ENCODE results near the gene PARP12.

The PARP12 gene

DNA sequence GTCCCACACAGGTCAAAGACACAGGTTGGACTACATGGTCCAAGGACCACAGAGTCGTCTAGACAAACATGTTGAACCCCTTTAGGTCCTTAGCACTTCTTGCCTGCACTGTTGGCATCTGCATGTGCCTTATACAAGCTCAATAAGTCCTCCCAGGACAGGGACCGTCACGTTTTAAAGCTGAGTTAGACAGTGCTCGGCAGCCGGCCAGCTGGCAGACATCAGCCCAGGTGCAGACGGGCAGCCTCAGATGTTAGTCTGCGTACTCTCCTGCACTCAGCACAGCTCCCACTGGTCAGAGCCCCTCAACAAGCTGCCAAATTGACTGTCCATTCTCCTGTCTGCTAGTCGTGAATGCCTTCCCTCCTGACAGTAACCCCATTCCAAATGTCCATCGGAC lies 34.9 kb downstream of the PARP12 start:
- POLR2A ChIA-PET: no interaction called here
- no peak for TF ChIP-seq ZNF561 (tag by site-specific recombination; IDR thresholded peaks at IDR 0.05; ENCODE audit: borderline replicate concordance)
- no peak for TF ChIP-seq GLIS2 (tag by site-specific recombination; IDR thresholded peaks at IDR 0.05)
- TF ChIP-seq, protein P1, sequence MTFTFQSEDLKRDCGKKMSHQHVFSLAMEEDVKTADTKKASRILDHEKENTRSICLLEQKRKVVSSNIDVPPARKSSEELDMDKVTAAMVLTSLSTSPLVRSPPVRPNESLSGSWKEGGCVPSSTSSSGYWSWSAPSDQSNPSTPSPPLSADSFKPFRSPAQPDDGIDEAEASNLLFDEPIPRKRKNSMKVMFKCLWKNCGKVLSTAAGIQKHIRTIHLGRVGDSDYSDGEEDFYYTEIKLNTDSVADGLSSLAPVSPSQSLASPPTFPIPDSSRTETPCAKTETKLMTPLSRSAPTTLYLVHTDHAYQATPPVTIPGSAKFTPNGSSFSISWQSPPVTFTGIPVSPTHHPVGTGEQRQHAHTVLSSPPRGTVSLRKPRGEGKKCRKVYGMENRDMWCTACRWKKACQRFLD (tag by site-specific recombination; IDR thresholded peaks at IDR 0.05): no peak
- no peak for TF ChIP-seq ZFP3 (tag by site-specific recombination; IDR thresholded peaks at IDR 0.05; ENCODE audit: low read depth)
- TF ChIP-seq, protein P2, sequence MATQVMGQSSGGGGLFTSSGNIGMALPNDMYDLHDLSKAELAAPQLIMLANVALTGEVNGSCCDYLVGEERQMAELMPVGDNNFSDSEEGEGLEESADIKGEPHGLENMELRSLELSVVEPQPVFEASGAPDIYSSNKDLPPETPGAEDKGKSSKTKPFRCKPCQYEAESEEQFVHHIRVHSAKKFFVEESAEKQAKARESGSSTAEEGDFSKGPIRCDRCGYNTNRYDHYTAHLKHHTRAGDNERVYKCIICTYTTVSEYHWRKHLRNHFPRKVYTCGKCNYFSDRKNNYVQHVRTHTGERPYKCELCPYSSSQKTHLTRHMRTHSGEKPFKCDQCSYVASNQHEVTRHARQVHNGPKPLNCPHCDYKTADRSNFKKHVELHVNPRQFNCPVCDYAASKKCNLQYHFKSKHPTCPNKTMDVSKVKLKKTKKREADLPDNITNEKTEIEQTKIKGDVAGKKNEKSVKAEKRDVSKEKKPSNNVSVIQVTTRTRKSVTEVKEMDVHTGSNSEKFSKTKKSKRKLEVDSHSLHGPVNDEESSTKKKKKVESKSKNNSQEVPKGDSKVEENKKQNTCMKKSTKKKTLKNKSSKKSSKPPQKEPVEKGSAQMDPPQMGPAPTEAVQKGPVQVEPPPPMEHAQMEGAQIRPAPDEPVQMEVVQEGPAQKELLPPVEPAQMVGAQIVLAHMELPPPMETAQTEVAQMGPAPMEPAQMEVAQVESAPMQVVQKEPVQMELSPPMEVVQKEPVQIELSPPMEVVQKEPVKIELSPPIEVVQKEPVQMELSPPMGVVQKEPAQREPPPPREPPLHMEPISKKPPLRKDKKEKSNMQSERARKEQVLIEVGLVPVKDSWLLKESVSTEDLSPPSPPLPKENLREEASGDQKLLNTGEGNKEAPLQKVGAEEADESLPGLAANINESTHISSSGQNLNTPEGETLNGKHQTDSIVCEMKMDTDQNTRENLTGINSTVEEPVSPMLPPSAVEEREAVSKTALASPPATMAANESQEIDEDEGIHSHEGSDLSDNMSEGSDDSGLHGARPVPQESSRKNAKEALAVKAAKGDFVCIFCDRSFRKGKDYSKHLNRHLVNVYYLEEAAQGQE (tag by site-specific recombination; IDR thresholded peaks at IDR 0.05): no peak
- TF ChIP-seq ZNF391 (tag by site-specific recombination; IDR thresholded peaks at IDR 0.05; ENCODE audit: borderline replicate concordance, low read depth): no peak
- no peak for TF ChIP-seq ZNF404 (tag by site-specific recombination; IDR thresholded peaks at IDR 0.05)
- TF ChIP-seq ZNF223 (tag by site-specific recombination; IDR thresholded peaks at IDR 0.05): no peak
- no peak for TF ChIP-seq ZNF394 (tag by site-specific recombination; IDR thresholded peaks at IDR 0.05; ENCODE audit: borderline replicate concordance)
- TF ChIP-seq ZNF112 (tag by site-specific recombination; IDR thresholded peaks at IDR 0.05): no peak
- no peak for TF ChIP-seq ZNF174 (tag by site-specific recombination; IDR thresholded peaks at IDR 0.05)
- no peak for TF ChIP-seq BCL11A (tag by site-specific recombination; IDR thresholded peaks at IDR 0.05; ENCODE audit: low read depth)
- H3K27ac ChIP-seq (ENCODE audit: extremely low read depth, low read depth, low read length): no peak overlapping the region
- H3K36me3 ChIP-seq (ENCODE audit: control insufficient read depth in 2 of 2, insufficient read depth in 1 of 2, low read length in 2 of 2): no peaks in the 10 kb centered on the region
- H3K4me1 ChIP-seq (ENCODE audit: control insufficient read depth, insufficient read depth, low read length): no peaks in the 10 kb centered on the region
- CTCF ChIA-PET: no interaction called here
- no peaks in the 10 kb centered on the region for H3K9me3 ChIP-seq (ENCODE audit: control insufficient read depth, insufficient read depth, low read depth, low read length)
- H3K4me3 ChIP-seq (ENCODE audit: low read depth, low read length): no peak overlapping the region

DNA sequence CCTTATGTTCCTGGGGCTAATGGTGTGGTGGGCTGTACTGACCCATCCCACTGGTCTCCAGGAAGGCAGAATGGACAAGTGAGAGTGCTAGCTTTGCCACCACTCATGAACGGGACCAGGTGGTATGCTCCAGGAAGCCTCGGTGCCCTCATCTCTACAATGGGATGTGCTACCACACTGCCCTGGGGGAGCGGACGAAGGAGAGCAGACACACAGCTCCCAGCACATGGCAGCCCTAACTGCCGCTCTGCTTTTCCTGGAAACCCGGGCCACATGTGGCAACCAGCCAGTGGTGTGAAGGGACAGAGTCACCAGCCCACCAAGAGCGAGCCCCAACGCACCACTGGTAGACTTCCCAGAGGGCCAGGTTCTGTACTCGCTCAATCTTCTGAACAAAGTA lies 35.8 kb downstream of the PARP12 start:
- Histone ChIP-seq H3K27ac (ENCODE audit: extremely low read depth, low read depth, low read length) (no peak overlapping the region), H3K36me3 (ENCODE audit: control insufficient read depth in 2 of 2, insufficient read depth in 1 of 2, low read length in 2 of 2) (no peaks in the 10 kb centered on the region), H3K4me3 (ENCODE audit: low read depth, low read length) (no peak overlapping the region), H3K4me1 (ENCODE audit: control insufficient read depth, insufficient read depth, low read length) (no peaks in the 10 kb centered on the region), H3K9me3 (ENCODE audit: control insufficient read depth, insufficient read depth, low read depth, low read length) (no peaks in the 10 kb centered on the region)
- TF ChIP-seq ZNF121 (tag by site-specific recombination; IDR thresholded peaks at IDR 0.05) (no peak), BCL11A (tag by site-specific recombination; IDR thresholded peaks at IDR 0.05; ENCODE audit: low read depth) (no peak), ZNF140 (tag by site-specific recombination; IDR thresholded peaks at IDR 0.05) (no peak), ZNF37A (tag by site-specific recombination; IDR thresholded peaks at IDR 0.05) (no peak), ZNF660 (tag by site-specific recombination; IDR thresholded peaks at IDR 0.05) (no peak), ZNF768 (tag by site-specific recombination; IDR thresholded peaks at IDR 0.05) (no peak), ZBTB20 (tag by site-specific recombination; IDR thresholded peaks at IDR 0.05) (no peak), ZNF146 (tag by site-specific recombination; IDR thresholded peaks at IDR 0.05) (no peak), ZNF600 (tag by site-specific recombination; IDR thresholded peaks at IDR 0.05) (no peak), ZNF843 (tag by site-specific recombination; IDR thresholded peaks at IDR 0.05) (no peak), ZNF629 (tag by site-specific recombination; IDR thresholded peaks at IDR 0.05) (no peak), KLF7 (tag by site-specific recombination; IDR thresholded peaks at IDR 0.05; ENCODE audit: borderline replicate concordance) (no peak), SALL2 (tag by site-specific recombination; IDR thresholded peaks at IDR 0.05; ENCODE audit: borderline replicate concordance) (no peak)
- TF ChIP-seq, protein P3, sequence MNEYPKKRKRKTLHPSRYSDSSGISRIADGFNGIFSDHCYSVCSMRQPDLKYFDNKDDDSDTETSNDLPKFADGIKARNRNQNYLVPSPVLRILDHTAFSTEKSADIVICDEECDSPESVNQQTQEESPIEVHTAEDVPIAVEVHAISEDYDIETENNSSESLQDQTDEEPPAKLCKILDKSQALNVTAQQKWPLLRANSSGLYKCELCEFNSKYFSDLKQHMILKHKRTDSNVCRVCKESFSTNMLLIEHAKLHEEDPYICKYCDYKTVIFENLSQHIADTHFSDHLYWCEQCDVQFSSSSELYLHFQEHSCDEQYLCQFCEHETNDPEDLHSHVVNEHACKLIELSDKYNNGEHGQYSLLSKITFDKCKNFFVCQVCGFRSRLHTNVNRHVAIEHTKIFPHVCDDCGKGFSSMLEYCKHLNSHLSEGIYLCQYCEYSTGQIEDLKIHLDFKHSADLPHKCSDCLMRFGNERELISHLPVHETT (tag by site-specific recombination; IDR thresholded peaks at IDR 0.05): no peak
- TF ChIP-seq, protein P4, sequence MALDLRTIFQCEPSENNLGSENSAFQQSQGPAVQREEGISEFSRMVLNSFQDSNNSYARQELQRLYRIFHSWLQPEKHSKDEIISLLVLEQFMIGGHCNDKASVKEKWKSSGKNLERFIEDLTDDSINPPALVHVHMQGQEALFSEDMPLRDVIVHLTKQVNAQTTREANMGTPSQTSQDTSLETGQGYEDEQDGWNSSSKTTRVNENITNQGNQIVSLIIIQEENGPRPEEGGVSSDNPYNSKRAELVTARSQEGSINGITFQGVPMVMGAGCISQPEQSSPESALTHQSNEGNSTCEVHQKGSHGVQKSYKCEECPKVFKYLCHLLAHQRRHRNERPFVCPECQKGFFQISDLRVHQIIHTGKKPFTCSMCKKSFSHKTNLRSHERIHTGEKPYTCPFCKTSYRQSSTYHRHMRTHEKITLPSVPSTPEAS (tag by site-specific recombination; IDR thresholded peaks at IDR 0.05): no peak
- ChIA-PET CTCF (interaction anchor here (0.7 kb wide), 1 partner anchor 176 kb away, joined by 3 read pairs; no protein-coding TSS in a partner anchor), POLR2A (no interaction called here)

All from HEK293 (cell line).